Neural progenitor cell (in vitro differentiated cells): ENCODE data around the gene IGSF3. TPM values are rescaled to one million over a fixed set of nuclear protein-coding genes. Genes with fewer than 3 reads are reported as not detected.

ENCODE experiments used
- DNase-seq: peaks from one replicate; pipeline ENCODE4 v3.0.0-alpha.2; 2016; ENCODE audit warnings: low spot score
- H2AFZ ChIP-seq: fragments of 200-600 bp; sonication (generic); replicated peaks from 2 replicates; pipeline ENCODE4 v1.6.1; 2016; ENCODE audit warnings: antibody characterized with exemption
- H3F3A ChIP-seq: fragments of 200-600 bp; sonication (generic); 2 replicates; pipeline ENCODE4 v1.6.1; 2016; ENCODE audit warnings: antibody characterized with exemption, low read depth
- H3K27ac ChIP-seq: fragments of 200-600 bp; sonication (generic); 2 replicates; pipeline ENCODE4 v1.5.1; 2016; ENCODE audit warnings: mild to moderate bottlenecking
- H3K27me3 ChIP-seq: fragments of 200-600 bp; sonication (generic); 2 replicates; pipeline ENCODE4 v1.6.1; 2016; ENCODE audit warnings: mild to moderate bottlenecking, moderate library complexity
- H3K36me3 ChIP-seq: fragments of 200-600 bp; sonication (generic); 2 replicates; pipeline ENCODE4 v1.5.1; 2016
- H3K4me1 ChIP-seq: fragments of 200-600 bp; sonication (generic); 2 replicates; pipeline ENCODE4 v1.6.1; 2016; ENCODE audit warnings: mixed run types
- H3K4me2 ChIP-seq: fragments of 200-600 bp; sonication (generic); 2 replicates; pipeline ENCODE4 v1.6.1; 2016
- H3K4me3 ChIP-seq: fragments of 200-600 bp; sonication (generic); 2 replicates; pipeline ENCODE4 v1.5.1; 2016
- H3K79me2 ChIP-seq: fragments of 200-600 bp; sonication (generic); 2 replicates; pipeline ENCODE4 v1.6.1; 2016; ENCODE audit warnings: low read depth
- H3K9ac ChIP-seq: fragments of 200-600 bp; sonication (generic); 2 replicates; pipeline ENCODE4 v1.6.1; 2016
- H3K9me3 ChIP-seq: fragments of 200-600 bp; sonication (generic); 2 replicates; pipeline ENCODE4 v1.5.1; 2016; ENCODE audit warnings: low read depth
- H4K20me1 ChIP-seq: fragments of 200-600 bp; sonication (generic); 2 replicates; pipeline ENCODE4 v1.6.1; 2016; ENCODE audit warnings: low read depth
- H3K27ac Mint-ChIP-seq: 3 replicates; pipeline ENCODE4 v1.8.0; 2021; ENCODE audit warnings: mixed read lengths
- H3K27me3 Mint-ChIP-seq: 2 replicates; pipeline ENCODE4 v1.8.0; 2022; ENCODE audit warnings: low read depth, mild to moderate bottlenecking, inconsistent platforms, moderate library complexity, mixed read lengths; ENCODE audit not compliant: insufficient read depth
- H3K36me3 Mint-ChIP-seq: 3 replicates; pipeline ENCODE4 v1.8.0; 2021; ENCODE audit warnings: mixed read lengths
- H3K4me1 Mint-ChIP-seq: 3 replicates; pipeline ENCODE4 v1.8.0; 2021; ENCODE audit warnings: mixed read lengths
- H3K4me3 Mint-ChIP-seq: 3 replicates; pipeline ENCODE4 v1.8.0; 2021; ENCODE audit warnings: mild to moderate bottlenecking, moderate library complexity, mixed read lengths
- H3K9me3 Mint-ChIP-seq: 3 replicates; pipeline ENCODE4 v1.8.0; 2020; ENCODE audit warnings: mixed read lengths
- EZH2 ChIP-seq: fragments of 200-600 bp; sonication (generic); IDR thresholded peaks from 2 replicates; pipeline ENCODE4 v1.6.1; 2017; ENCODE audit warnings: antibody characterized with exemption, mild to moderate bottlenecking, moderate library complexity
- EZH2phosphoT487 ChIP-seq: fragments of 200-600 bp; sonication (generic); IDR thresholded peaks from 2 replicates; pipeline ENCODE4 v1.6.1; 2017; ENCODE audit warnings: antibody characterized with exemption
- total RNA-seq: library from RNA; depleted of rRNA; stranded (reverse); fragments of >200 nt; gene quantifications from 2 replicates; pipeline ENCODE4 v1.2.3, GENCODE V29; 2015; ENCODE audit warnings: low replicate concordance
- TF ChIP-seq, protein P1 (sequence below): fragments of 200-600 bp; sonication (generic); IDR thresholded peaks from 2 replicates; pipeline ENCODE4 v1.5.1; 2017; ENCODE audit warnings: antibody characterized with exemption, mild to moderate bottlenecking

IGSF3 gene
- total RNA-seq, 1 donor from 2014 or later, result 24.0 TPM

DNA sequence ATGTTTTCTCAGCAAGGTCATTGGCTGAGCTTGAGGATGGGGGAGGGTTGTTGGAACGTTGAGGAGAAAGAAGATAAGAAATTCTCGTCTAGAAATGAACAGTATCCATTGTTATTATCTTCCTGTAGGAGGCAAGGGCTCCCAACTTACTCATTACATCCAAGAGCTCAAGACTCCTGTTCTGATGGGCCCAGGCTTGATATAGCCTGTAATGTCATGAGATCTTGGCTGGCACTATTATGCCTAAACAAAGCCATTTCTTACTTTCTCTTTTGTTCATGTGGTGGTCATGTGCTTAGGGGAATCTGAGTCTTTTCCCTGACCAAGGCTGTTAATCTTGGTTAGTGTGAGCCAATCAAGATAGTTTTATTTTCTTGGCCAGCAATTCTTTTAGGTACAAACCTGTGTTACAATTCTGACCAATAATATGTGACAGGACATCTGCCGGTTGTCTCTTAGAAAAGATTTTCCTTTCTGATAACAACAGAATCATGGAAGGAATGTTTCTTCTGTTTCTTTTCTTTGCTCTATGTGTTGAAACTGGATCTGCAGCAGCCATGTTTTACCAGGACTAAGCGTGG is 15.2 kb upstream of the IGSF3 start:
- Histone ChIP-seq H3K4me1 (peaks cover 7% of the 10 kb centered on the region), H2AFZ (no peak overlapping the region), H4K20me1 (no peaks in the 10 kb centered on the region), H3K36me3 (no peaks in the 10 kb centered on the region), H3K27ac (no peak overlapping the region), H3K79me2 (no peaks in the 10 kb centered on the region), H3K4me3 (no peak overlapping the region), H3K4me2 (no peak overlapping the region), H3K27me3 (no peaks in the 10 kb centered on the region), H3K9me3 (no peaks in the 10 kb centered on the region), H3K9ac (no peak overlapping the region), H3F3A (no peaks in the 10 kb centered on the region)
- Mint-ChIP-seq H3K27ac (no peak overlapping the region), H3K4me3 (no peak overlapping the region), H3K27me3 (peaks cover 5% of the 10 kb centered on the region), H3K36me3 (no peaks in the 10 kb centered on the region), H3K9me3 (no peaks in the 10 kb centered on the region), H3K4me1 (peaks cover 11% of the 10 kb centered on the region)
- TF ChIP-seq EZH2phosphoT487 (no peak), EZH2 (no peak)
- TF ChIP-seq, protein P1, sequence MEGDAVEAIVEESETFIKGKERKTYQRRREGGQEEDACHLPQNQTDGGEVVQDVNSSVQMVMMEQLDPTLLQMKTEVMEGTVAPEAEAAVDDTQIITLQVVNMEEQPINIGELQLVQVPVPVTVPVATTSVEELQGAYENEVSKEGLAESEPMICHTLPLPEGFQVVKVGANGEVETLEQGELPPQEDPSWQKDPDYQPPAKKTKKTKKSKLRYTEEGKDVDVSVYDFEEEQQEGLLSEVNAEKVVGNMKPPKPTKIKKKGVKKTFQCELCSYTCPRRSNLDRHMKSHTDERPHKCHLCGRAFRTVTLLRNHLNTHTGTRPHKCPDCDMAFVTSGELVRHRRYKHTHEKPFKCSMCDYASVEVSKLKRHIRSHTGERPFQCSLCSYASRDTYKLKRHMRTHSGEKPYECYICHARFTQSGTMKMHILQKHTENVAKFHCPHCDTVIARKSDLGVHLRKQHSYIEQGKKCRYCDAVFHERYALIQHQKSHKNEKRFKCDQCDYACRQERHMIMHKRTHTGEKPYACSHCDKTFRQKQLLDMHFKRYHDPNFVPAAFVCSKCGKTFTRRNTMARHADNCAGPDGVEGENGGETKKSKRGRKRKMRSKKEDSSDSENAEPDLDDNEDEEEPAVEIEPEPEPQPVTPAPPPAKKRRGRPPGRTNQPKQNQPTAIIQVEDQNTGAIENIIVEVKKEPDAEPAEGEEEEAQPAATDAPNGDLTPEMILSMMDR, result no peak
- DNase-seq, result no peak

GRCh38 chr1:116681343-116681899 is 13.9 kb upstream of the IGSF3 start:
- Histone ChIP-seq H3K4me1 (peaks cover 7% of the 10 kb centered on the region), H2AFZ (no peak overlapping the region), H3F3A (no peaks in the 10 kb centered on the region), H3K4me3 (no peak overlapping the region), H3K4me2 (no peak overlapping the region), H3K36me3 (no peaks in the 10 kb centered on the region), H3K79me2 (no peaks in the 10 kb centered on the region), H4K20me1 (no peaks in the 10 kb centered on the region), H3K9me3 (no peaks in the 10 kb centered on the region), H3K9ac (no peak overlapping the region), H3K27me3 (no peaks in the 10 kb centered on the region), H3K27ac (no peak overlapping the region)
- Mint-ChIP-seq H3K27ac (no peak overlapping the region), H3K9me3 (no peaks in the 10 kb centered on the region), H3K27me3 (peaks cover 3% of the 10 kb centered on the region), H3K4me1 (peaks cover 7% of the 10 kb centered on the region), H3K36me3 (no peaks in the 10 kb centered on the region), H3K4me3 (no peak overlapping the region)
- TF ChIP-seq, protein P1, result no peak
- DNase-seq, result no peak

- H3K27me3 Mint-ChIP-seq, result peaks cover 3% of the 10 kb centered on the region
- Histone ChIP-seq H3K9me3 (no peaks in the 10 kb centered on the region), H3K4me2 (no peak overlapping the region), H3F3A (no peaks in the 10 kb centered on the region), H2AFZ (no peak overlapping the region), H3K9ac (no peak overlapping the region), H3K79me2 (no peaks in the 10 kb centered on the region), H3K36me3 (no peaks in the 10 kb centered on the region), H3K4me3 (no peak overlapping the region), H3K27ac (no peak overlapping the region), H3K4me1 (peaks cover 7% of the 10 kb centered on the region), H4K20me1 (no peaks in the 10 kb centered on the region), H3K27me3 (no peaks in the 10 kb centered on the region)
- H3K27ac Mint-ChIP-seq, result no peak overlapping the region
- H3K4me1 Mint-ChIP-seq, result peaks cover 7% of the 10 kb centered on the region
- TF ChIP-seq EZH2phosphoT487 (no peak), EZH2 (no peak)
- TF ChIP-seq, protein P1, result no peak
- DNase-seq, result no peak
- H3K36me3 Mint-ChIP-seq, result no peaks in the 10 kb centered on the region
- H3K9me3 Mint-ChIP-seq, result no peaks in the 10 kb centered on the region
- H3K4me3 Mint-ChIP-seq, result no peak overlapping the region
These were observed 13.2 kb upstream of the IGSF3 start for GRCh38 chr1:116680752-116681151.
